EL (cell line): ENCODE results near the gene POLR3GL.

Source experiments
- DNase-seq: peaks from one replicate; pipeline ENCODE4 v3.0.0-alpha.2; 2016

POLR3GL gene

GRCh38 chr1:145951526-145951925 lies 13.0 kb upstream of the POLR3GL start:
- no peak for DNase-seq

GRCh38 chr1:145952903-145953302 lies 11.6 kb upstream of the POLR3GL start:
- DNase-seq: no peak

DNA sequence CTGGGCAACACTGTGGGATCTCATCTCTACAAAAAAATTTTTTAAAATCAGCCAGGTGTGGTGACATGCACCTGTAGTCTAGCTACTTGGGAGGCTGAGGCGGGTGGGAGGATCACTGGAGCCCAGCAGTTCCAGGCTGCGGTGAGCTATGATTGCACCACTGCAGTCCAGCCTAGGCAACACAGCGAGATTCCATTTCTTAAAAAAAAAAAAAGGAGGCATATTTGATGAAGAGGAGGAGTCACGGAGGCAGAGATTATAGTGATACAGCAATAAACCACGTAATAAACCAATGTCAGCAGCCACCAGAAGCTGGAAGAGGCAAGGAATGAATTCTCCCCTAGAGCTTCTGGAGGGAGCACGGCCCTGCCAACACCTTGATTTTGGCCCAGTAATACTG lies 10.6 kb upstream of the POLR3GL start:
- no peak for DNase-seq

- no peak for DNase-seq
Measured at GRCh38 chr1:145955436-145955835, 9.1 kb upstream of the POLR3GL start.

- DNase-seq: no peak
Measured at GRCh38 chr1:145956361-145956760, 8.1 kb upstream of the POLR3GL start.

DNA sequence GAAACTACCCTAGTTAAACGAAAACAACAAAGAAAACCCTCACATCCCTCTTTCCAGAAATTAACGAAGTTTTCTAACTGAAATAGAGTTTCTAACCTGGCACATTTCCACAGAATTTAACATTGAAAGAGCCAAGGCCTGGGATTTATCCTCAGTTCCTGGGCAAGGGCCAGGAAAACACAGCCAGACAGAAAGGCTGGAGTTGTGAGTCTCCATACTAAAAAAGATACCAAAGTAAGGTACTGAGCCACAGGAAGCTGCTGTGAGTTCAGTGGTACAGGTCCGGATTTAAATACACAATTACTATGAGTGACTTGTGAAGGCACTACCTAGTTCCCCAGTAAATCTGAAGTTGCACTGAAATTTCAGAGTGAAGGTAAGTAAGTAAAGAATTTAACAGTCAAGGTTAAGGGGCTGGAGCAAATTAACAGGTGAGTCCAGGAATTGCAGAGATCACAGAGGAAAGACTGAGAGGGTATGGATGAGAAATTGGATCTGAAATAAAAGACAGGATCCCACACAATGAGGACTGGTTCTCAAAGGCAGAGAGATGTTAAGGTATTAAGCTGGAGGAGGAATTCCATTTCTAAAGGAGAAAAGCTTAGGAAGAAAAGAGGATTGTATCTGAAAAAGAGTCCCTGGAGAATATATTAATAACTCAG lies 7.6 kb upstream of the POLR3GL start:
- DNase-seq: peak; percentile 26

DNA sequence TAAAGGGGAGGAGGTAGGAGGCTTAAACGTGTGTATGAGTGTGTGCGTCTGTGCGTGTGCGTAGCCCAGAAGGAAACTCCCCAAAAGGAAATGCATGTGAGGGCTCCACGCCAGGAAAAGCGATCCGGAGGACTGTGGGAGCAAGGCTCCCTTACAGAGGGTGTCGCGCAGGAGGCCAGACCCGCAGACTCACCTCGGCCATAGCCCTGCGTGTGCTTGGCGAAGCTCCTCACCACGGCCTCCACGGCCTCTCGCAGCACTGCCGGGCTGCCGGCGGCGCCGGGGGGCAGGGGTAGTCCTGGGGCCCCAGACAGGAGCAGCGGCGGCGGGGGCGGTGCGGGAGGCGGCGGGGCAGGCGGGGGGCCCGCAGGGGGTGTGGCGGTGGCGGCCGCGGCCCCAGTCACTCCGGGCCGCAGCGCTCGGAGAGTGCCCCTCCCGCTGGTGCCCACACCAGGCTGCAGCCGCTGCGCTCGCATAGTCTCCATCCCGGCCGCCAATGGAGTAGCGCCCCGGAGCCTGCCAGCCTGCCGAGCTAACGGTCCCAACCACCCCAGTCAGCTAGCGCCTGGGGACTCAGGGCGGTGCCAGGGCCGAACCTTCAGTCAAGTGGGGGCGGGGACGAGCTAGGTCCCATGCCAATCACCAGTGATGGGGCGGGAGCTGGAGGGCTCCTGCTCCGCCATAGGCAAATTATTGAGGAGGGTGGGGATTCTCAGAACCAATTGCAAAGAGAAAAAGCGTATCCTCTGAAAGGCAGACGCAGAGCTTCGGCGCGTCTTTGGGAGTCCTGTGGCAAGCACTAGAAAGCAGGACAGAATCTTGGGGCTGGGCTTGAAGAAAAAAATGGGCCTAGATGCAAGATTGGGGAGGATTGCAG lies 6.8 kb upstream of the POLR3GL start, which contains the start of gene LIX1L:
Gene LIX1L (minus strand): TSS at position 575 of the 877 bp plus-strand sequence. CDS start 90 bp downstream, at position 485.
- peak; percentile 98 for DNase-seq

DNA sequence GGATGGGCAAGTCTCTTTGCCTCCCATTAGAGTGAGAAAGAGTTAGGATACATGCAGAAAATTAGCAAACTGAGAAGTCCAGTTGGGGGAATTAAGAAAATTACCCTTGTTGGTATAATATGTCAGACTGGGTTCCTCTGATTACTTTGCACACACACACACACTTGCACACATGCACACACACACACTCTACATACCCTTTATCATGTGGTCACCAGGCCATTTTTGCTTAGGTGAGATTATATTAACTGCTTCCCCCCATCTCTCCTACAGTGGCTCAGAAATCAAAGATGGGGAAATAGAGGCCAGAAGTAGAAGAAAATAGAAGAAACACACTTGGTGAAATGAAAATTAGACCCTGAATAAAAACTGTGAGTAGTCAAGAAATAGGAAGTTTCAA lies 5.8 kb upstream of the POLR3GL start:
- no peak for DNase-seq

DNA sequence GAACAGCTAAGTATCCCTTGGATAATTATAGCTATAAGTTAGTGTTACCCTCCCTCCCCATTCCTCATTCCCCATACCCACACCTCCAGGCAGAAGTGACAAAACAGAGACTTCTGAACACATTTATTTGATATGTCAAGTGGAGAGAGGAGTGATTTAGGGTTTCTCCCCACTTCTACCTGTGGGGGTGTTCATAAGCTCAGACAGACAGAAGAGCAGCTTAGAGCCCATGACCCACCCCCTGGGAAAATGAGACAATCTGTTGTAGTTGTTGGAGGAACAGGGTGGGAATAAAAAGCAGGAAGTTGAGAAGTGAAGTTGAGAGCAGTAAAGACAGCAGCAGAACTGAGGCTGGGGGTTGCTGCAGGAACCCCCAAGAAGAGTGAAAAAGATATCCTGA lies 5.2 kb upstream of the POLR3GL start:
- DNase-seq: no peak

- no peak for DNase-seq
Measured at GRCh38 chr1:145959957-145960467, 4.5 kb upstream of the POLR3GL start.

DNA sequence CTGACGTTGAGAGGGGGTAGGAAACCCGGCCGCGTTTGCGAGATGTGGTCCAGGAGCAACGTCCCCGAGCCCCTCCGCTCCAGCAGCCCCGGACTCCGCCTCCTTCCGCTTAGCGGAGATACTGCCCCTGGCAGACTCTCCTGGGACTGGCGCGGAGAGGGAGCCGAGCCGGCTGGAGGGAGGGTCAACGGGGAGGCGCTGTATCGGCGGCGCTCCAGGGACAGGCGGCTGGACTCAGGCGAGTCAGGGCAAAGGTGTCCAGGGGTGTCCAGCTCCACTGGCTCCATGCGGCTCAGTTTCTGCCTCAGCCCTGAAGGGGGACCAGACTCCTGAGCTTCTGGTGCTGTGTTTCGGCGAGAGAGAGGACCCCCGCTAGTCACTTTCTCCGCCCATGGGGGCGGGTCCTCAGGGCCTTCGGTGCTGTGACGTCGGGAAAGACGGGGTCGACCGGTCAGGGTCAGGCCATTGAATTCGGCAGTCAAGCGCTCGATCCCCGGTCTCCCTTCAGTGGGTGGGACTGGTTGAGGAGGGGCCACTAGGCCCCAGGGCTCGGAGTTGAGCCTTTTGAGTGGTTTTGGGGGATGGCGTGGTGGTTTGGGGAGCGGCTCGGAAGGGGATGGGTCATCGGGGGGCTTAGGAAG lies 3.9 kb upstream of the POLR3GL start:
- peak; percentile 71 for DNase-seq

DNA sequence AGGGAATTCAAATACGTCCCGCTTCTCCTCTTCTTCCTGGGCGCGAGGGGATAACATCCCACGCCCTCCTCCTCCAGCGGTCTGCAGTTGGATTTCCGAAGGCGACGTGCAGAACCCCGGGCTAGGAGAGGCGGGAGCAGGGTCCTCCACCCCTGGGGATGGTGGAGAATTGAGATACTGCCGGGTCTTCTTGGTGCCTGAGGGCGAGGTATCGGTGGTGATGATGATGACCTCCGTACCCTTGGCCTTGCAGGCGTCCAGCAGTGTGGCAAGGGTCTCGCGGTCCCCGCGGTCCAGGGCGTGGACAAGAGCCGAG lies 3.4 kb upstream of the POLR3GL start:
- no peak for DNase-seq

DNA sequence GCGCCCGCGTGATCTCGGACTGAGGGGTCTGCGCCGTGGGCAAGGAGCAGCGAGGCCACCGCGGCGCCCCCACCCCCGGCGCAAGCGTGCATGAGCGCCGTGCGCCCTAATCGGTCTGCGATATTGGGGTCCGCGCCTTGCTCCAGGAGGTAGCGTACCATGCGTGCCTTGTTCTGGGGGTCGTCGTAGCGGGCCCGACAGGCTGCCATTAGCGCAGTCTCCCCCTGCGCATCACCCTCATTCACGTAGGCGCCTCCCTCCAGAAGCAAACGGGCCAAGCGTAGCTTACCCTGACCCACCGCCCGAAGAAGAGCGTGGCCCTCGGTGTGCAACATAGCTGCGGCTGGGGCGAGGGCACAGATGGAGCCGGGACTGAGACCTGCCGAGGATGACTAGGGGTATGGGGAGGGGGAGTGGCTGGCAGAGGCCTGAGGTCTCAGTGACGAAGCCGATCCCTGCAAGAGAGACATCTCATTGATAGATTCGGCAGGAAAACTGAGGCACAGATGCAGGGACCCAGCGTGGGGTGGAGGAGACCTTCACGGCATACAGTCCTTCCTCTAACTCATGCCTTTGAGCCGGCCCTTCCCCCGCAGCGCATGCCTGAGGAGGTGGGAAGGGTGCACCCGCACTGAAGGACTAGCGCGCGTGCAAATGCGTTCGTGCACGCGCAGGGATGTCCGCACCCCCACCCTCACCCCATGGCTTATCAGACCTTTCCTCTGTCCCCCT lies 2.9 kb upstream of the POLR3GL start:
- peak; percentile 53 for DNase-seq

GRCh38 chr1:145962157-145963102 lies 2.1 kb upstream of the POLR3GL start:
- peak; percentile 44 for DNase-seq

DNA sequence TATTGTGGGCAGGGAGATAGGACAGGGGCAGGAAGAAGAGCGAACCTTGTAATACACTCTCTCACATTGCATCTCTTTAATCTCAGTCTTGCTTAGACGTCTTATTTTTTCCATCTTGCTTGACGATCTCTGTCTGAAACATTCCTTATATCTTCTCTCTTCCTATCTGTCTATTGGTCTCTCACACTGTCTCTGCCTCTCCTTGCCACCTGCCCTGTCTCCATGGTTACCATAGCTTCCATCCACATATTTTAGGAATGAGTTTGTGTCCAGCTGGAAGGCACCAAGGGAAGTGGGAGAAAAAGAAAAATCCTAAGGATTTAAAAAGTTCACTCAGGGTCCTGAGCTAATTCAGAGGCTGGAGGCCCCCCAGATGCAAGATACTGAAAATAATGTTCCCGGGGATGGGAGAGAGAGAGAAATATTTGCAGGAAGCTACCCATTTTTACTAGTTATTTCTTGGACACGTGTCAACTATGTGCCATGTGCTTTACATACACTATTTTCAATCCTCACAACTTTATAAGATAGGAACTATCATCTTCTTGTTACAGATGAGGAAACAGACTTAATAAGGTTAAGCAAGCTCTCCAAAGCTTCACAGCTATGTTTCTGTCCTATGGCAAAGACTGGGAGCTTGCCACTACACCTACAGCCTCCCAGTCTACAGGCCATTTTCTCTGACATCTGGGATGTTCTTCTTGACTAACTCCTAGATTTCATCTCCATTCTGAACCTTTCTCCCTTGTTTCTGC lies 1.0 kb upstream of the POLR3GL start:
- peak; percentile 85 for DNase-seq

DNA sequence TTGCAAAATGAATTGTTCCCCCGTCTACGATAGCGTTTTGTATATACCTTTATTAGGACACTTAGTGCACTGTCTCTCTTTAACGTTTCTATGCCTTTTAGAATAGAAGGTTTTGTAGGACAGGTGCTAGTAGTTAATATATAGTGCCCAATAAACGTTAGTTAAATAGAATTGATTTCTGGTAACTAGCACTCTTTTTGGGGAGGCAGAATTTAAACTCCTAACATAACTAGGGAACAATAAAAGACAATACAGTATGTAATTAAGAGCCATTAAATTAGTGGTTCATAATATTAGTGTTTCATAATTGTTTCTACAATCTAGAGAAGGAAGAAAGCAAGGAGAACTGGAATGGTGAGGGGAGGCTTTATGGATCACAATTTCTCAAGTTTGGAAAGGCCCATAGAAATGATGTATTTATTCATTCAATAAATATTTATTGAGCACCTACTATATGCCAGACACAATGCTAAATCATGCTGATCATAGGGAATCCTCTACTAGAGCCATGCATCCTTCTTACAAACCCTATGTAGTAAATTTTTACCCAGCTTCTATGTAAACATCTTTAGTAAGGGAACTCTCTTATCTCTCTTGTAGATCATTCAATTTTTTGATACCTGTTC lies 742 bp downstream of the POLR3GL start:
- no peak for DNase-seq

GRCh38 chr1:145967288-145967687 lies 2.8 kb downstream of the POLR3GL start:
- DNase-seq: no peak

DNA sequence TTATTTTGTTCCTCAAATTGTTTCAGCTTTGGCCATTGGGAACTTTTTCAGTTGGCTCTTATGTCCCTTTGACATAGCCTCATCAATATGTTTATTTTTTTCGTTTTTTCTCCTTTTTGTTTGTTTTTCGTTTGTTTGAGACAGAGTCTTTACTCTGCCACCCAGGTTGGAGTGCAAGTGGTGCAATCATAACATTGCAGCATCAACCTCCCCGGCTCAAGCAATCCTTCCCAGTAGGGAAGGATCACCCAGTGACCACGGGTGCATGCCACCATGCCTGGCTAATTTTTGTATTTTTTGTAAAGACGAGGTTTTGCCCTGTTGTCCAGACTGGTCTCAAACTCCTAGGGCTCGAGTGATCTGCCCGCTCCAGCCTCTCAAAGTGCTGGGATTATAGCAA lies 8.1 kb downstream of the POLR3GL start:
- no peak for DNase-seq

DNA sequence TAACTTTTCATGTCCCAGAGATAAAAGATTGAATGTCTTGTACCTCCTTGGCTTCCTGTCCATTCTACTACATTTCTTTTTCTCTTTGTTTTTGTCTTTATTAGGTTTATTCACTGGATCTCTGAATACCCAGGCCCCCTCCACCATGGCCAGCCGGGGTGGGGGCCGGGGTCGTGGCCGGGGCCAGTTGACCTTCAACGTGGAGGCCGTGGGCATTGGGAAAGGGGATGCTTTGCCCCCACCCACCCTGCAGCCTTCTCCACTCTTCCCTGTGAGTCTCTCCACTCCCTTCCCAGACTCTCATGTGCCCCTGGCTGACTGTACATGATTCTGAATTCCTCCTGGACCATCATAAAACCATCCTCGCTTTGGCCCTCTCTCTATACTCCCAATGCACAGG lies 10.2 kb downstream of the POLR3GL start:
- DNase-seq: no peak

- no peak for DNase-seq
Measured at GRCh38 chr1:145975216-145975615, 10.7 kb downstream of the POLR3GL start.

DNA sequence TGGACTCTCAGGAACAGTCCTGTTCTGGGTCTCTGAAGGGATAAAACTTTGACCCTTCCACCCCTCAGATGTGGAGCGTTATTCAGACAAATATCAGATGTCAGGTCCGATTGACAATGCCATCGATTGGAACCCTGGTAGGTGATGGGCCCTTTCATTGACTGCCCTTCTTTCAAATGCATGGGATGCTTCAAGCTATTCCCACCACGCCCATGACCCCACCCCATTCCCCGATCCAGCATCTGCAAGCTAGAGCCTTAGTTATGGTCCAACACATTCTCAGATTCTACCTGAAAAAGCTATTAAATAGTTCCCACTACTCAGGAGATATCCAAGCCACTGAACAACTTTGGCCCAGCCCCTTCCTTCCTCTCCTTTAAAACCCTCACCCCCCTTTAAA lies 12.5 kb downstream of the POLR3GL start:
- DNase-seq: no peak
